RKO (cell line): ENCODE data around the gene SLC26A1.

Experiments
- DNase-seq: peaks from one replicate; pipeline ENCODE4 v3.0.0-alpha.2; 2016; ENCODE audit warnings: low spot score

Gene SLC26A1

GRCh38 chr4:964346-965025 is 28.7 kb downstream of the SLC26A1 start:
- no peak for DNase-seq

- no peak for DNase-seq
Observed at GRCh38 chr4:963276-964225, 29.7 kb downstream of the SLC26A1 start.

GRCh38 chr4:962231-963208 is 30.7 kb downstream of the SLC26A1 start:
- no peak for DNase-seq

GRCh38 chr4:961351-962230 is 31.6 kb downstream of the SLC26A1 start:
- DNase-seq, result no peak

GRCh38 chr4:960636-961350 is 32.4 kb downstream of the SLC26A1 start:
- DNase-seq, result no peak

GRCh38 chr4:960140-960635 is 33.0 kb downstream of the SLC26A1 start:
- no peak for DNase-seq

GRCh38 chr4:959338-960139 is 33.7 kb downstream of the SLC26A1 start:
- no peak for DNase-seq

- DNase-seq, result no peak
Observed at GRCh38 chr4:958696-959337, 34.4 kb downstream of the SLC26A1 start.

GRCh38 chr4:958314-958665 is 34.9 kb downstream of the SLC26A1 start:
- no peak for DNase-seq

- no peak for DNase-seq
Observed at GRCh38 chr4:957581-958313, 35.5 kb downstream of the SLC26A1 start.

GRCh38 chr4:957231-957580 is 36.0 kb downstream of the SLC26A1 start:
- no peak for DNase-seq

- no peak for DNase-seq
Observed at GRCh38 chr4:956531-957230, 36.5 kb downstream of the SLC26A1 start.

- no peak for DNase-seq
Observed at GRCh38 chr4:955931-956381, 37.2 kb downstream of the SLC26A1 start.

GRCh38 chr4:955161-955921 is 37.9 kb downstream of the SLC26A1 start:
- DNase-seq, result no peak

GRCh38 chr4:954211-955020 is 38.8 kb downstream of the SLC26A1 start:
- no peak for DNase-seq

GRCh38 chr4:953574-953915 is 39.7 kb downstream of the SLC26A1 start:
- no peak for DNase-seq
